ENCODE results near the gene C6orf136.

DNA sequence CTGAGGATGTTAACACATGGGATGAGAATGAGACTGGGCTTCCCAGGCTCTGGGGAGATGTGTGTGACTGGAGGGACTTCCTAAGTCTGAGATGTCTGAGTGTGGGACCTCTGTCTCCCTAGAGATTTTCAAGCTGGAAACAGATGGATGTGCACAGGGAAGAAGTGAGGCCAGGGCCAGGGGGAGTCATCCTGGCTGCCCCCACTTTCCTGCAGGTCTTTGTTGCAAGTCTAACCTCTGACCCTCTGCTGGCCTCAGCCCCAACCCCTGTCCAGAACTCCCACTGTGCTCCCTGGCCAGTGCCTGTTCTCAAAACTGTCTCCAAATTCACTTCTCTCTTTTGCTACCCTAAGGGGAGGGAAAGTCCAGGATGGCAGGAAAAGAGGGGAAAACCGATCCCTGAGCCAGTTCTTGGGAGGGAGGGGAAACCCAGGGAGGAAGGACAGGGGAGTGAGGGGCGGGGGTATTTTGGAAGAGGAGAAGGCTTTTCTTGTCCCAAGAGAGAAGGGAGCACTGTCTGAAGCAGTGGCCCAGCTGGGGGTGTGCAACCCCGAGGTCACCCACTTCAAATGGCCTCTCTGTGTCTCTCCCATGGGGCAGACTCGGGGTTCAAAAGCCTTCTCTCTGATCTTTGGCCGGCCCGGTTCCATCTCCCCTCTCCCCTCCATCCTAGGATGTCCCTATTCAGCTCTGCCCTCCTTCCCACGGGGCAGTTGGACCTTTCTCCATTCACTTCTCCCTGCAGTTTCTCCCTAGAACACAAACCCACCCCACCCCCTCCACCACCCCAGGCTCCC lies 36.4 kb downstream of the C6orf136 start:
- TF ChIP-seq, protein P1, sequence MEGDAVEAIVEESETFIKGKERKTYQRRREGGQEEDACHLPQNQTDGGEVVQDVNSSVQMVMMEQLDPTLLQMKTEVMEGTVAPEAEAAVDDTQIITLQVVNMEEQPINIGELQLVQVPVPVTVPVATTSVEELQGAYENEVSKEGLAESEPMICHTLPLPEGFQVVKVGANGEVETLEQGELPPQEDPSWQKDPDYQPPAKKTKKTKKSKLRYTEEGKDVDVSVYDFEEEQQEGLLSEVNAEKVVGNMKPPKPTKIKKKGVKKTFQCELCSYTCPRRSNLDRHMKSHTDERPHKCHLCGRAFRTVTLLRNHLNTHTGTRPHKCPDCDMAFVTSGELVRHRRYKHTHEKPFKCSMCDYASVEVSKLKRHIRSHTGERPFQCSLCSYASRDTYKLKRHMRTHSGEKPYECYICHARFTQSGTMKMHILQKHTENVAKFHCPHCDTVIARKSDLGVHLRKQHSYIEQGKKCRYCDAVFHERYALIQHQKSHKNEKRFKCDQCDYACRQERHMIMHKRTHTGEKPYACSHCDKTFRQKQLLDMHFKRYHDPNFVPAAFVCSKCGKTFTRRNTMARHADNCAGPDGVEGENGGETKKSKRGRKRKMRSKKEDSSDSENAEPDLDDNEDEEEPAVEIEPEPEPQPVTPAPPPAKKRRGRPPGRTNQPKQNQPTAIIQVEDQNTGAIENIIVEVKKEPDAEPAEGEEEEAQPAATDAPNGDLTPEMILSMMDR (conservative IDR thresholded peaks at IDR 0.05) = no peak
- TF ChIP-seq ZFX (IDR thresholded peaks at IDR 0.05) = no peak

Data from C4-2B (cell line).